Vagina (tissue), 2 donors: ENCODE results near the gene PRICKLE2.

Source experiments
- POLR2AphosphoS5 ChIP-seq, 2 donors: sonication (generic); formaldehyde crosslinking; IDR thresholded peaks; one replicate each; pipeline ENCODE4 v1.9.0; 2017; ENCODE audit warnings: antibody characterized with exemption in 2 of 2, mild to moderate bottlenecking in 2 of 2, low read depth in 1 of 2; ENCODE audit not compliant: insufficient read depth in 1 of 2
- TF ChIP-seq, protein P1 (sequence below), 3 experiments: fragments of 450-650 bp in 2 of 3; fragments of 200-600 bp in 1 of 3; sonication (generic) in 1 of 3; IDR thresholded peaks; one replicate each; pipeline ENCODE4 v1.5.1; 2017 to 2019; ENCODE audit warnings: antibody characterized with exemption in 3 of 3, mild to moderate bottlenecking in 2 of 3, moderate library complexity in 2 of 3

DNA sequence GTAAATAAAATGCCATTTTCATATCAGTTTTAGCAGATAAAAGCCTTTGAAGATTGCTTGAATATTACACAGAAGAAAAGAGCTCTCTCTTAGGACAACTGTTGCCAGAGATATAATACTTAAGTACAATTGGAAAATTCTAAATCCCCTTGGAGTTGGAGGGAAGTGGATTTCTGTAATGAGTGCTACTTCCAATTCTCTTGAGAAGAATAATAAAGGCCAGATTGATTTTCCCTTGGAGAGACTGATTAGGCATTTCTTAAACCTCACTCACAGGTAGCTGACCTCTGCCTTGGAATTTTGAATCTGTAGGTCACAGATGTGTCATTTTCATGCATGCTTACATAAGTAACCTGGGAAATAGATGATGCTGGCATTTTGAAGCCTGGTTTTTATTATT lies 172.1 kb downstream of the PRICKLE2 start:
- TF ChIP-seq, protein P1, sequence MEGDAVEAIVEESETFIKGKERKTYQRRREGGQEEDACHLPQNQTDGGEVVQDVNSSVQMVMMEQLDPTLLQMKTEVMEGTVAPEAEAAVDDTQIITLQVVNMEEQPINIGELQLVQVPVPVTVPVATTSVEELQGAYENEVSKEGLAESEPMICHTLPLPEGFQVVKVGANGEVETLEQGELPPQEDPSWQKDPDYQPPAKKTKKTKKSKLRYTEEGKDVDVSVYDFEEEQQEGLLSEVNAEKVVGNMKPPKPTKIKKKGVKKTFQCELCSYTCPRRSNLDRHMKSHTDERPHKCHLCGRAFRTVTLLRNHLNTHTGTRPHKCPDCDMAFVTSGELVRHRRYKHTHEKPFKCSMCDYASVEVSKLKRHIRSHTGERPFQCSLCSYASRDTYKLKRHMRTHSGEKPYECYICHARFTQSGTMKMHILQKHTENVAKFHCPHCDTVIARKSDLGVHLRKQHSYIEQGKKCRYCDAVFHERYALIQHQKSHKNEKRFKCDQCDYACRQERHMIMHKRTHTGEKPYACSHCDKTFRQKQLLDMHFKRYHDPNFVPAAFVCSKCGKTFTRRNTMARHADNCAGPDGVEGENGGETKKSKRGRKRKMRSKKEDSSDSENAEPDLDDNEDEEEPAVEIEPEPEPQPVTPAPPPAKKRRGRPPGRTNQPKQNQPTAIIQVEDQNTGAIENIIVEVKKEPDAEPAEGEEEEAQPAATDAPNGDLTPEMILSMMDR (IDR thresholded peaks at IDR 0.05) = no peak
- no peak for TF ChIP-seq POLR2AphosphoS5 (IDR thresholded peaks at IDR 0.05; ENCODE audit: insufficient read depth in 1 of 2, low read depth in 1 of 2)
